ENCODE measurements around the gene DHRS3.

DNA sequence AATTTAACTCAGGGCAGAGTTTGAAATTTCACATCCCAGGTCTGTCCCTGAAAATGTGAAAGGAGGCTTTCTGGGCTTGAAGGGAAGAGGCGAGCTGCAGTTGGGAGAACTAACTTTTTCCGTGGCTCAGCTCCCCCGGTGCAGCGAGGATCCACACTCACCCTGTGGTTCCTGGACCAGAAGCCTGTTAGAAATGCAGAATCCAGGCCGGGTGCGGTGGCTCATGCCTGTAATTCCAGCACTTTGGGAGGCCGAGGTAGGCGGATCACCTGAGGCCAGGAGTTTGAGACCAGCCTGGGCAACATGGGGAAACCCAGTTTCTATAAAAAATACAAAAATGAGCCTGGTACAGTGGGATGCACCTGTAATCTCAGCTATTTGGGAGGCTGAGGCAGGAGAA is 2.9 kb upstream of the DHRS3 start:
- TF ChIP-seq, protein P1, sequence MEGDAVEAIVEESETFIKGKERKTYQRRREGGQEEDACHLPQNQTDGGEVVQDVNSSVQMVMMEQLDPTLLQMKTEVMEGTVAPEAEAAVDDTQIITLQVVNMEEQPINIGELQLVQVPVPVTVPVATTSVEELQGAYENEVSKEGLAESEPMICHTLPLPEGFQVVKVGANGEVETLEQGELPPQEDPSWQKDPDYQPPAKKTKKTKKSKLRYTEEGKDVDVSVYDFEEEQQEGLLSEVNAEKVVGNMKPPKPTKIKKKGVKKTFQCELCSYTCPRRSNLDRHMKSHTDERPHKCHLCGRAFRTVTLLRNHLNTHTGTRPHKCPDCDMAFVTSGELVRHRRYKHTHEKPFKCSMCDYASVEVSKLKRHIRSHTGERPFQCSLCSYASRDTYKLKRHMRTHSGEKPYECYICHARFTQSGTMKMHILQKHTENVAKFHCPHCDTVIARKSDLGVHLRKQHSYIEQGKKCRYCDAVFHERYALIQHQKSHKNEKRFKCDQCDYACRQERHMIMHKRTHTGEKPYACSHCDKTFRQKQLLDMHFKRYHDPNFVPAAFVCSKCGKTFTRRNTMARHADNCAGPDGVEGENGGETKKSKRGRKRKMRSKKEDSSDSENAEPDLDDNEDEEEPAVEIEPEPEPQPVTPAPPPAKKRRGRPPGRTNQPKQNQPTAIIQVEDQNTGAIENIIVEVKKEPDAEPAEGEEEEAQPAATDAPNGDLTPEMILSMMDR (conservative IDR thresholded peaks at IDR 0.05 in 1 of 2, IDR thresholded peaks at IDR 0.05 in 1 of 2; ENCODE audit: extremely low read depth in 1 of 2, insufficient read depth in 1 of 2, low read depth in 1 of 2, low read length in 2 of 2): no peak
- no peak for TF ChIP-seq EZH2 (IDR thresholded peaks at IDR 0.05; ENCODE audit: borderline replicate concordance, low read length)
